M059J (cell line): ENCODE results near the gene LRRC7. TPM values are rescaled to one million over a fixed set of nuclear protein-coding genes. Genes with fewer than 3 reads are reported as not detected.

Experiments
- DNase-seq: peaks from one replicate; pipeline ENCODE4 v3.0.0-alpha.2; 2012; ENCODE audit warnings: low read depth
- total RNA-seq: library from RNA; depleted of rRNA; stranded (reverse); fragments of >200 nt; shearing (Covaris generic); gene quantifications from 2 replicates; pipeline ENCODE4 v1.2.3, GENCODE V29; 2014

Gene LRRC7
- total RNA-seq, 1 experiment from 2014 or later: 0.49 TPM

DNA sequence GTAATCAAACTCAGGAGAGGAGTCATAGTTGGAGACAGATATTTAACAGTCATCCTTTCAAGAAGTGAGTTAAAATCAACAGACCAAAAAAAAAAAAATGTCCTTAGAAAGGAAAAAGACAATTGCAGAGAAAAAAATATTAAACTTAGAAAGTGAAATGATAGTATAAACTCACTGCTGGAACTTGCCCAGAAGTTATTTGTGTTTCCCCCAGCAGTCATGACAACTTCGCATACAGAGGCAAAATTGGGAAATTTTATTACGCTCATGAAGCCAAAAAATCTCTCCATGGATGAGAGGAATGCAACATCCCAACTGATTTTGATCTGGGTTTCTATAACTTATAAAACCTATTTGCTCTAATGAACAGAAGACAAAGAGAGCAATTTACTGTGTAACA, 198.2 kb downstream of the LRRC7 start:
- no peak for DNase-seq

DNA sequence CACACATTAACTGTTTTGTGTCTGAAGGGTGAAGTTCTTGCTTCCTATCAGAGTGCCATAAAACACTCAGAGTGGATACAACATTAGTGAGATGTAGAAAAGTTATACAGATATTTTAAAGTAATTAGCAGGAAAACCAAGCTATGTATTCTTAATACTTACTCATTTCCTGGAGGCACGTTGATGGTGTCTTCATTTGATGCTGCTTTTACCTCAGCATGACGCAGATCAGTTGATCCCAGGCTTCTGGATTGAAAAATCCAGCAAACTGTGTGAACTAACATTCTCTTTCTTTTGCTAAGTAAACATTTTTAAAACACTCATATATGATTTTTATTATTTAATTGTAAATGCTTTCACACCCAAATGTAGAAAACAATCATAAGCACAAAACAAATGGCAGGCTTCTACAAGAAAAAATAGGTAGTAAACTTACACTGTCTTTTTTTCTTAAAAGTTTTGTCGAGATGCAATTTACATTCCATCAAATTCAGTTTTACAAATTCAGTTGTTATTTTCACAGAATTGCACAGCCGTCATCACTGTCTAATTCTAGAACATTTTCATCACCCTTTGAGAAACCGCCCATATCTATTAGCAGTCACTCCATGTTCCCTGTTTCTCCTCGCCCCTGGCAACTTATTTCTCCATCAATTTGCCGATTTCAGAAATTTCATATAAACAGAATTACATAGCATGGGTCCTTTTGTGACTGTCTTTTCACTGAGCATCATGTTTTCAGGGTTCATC, 198.9 kb downstream of the LRRC7 start:
- peak; percentile 4 for DNase-seq

DNA sequence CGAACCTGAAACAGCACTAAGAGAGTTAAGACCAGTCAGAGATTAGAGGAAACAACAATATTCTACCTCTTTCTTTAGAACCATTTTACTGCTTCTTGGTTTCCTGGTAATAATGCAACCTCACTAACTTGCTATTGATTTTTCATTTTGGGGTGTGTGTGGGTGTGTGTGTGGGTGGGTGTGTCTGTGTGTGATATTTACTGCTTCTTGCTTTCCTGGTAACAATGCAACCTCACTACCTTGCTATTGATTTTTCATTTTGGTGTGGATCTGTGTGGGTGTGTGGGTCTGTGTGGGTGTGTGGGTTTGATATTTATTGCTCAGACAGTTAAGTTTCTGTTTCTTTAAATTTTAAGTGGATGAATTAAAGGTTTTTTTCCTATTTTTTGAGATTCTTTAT, 208.8 kb downstream of the LRRC7 start:
- no peak for DNase-seq

DNA sequence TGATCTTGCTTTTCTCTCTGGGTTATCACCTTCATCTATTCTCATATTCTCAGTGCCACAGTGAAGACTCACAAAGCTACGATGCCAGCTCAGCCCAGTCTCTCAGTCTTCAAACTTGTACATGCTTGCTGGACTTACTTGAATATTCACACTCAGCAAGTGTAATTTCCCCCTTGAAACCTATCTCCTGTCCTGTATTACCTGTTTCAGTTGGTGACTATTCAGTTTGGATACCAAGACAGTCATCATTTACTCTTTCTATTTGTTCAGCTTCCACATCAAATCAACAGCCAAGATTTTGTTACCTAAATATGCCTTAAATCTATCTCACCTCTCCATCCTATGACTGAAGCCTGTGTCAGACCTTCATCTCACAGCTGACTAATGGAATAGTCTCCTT, 209.7 kb downstream of the LRRC7 start:
- no peak for DNase-seq

DNA sequence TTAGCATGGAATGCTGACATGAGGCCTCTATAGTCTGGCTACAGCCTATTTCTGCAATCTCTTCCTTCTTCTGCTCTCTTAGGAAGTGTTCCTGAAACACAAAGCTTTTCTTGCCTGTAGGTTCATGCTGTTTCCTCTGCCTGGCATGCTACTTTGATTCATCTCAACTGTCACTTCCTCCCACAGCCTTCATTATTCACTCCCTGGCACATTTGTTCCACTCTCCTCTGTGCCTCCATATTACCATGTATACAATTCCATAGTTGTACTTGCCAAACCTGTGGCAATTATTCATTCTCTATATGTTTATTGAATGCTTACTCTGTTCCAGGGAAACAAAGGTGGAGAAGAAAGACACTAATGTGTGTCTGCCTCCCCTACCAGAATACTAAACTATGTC, 210.2 kb downstream of the LRRC7 start:
- DNase-seq: no peak

DNA sequence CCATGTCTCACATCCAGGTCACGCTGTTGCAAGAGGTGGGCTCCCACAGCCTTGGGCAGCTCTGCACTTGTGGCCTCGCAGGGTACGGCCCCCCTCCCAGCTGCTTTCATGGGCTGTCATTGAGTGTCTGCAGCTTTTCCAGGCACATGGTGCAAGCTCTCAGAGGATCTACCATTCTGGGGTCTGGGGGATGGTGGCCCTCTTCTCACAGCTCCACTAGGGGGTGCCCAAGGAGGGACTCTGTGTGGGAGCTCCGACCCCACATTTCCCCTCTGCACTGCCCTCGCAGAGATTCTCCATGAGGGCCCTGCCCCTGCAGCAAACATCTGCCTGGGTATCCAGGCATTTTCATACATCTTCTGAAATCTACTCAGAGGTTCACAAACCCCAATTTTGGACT, 219.4 kb downstream of the LRRC7 start:
- DNase-seq: no peak

DNA sequence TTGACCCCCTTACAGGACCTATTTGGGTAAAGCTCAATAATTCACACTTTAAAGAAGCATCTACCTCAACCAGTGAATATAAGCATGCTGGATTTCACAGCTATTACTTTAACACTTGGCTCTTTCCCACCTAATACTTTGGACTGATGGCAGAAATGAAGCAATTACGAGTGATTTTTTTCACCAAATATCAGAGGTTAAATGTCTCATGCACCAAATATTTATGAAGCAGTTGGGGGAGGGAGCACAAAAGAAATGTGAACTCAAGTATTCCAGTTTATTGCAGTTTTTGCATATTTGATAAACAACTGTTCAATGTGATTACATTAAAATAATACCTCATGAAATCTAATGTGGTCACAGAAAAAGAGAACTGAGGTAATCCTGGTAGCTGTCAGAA, 223.6 kb downstream of the LRRC7 start:
- DNase-seq: peak; percentile 27

DNA sequence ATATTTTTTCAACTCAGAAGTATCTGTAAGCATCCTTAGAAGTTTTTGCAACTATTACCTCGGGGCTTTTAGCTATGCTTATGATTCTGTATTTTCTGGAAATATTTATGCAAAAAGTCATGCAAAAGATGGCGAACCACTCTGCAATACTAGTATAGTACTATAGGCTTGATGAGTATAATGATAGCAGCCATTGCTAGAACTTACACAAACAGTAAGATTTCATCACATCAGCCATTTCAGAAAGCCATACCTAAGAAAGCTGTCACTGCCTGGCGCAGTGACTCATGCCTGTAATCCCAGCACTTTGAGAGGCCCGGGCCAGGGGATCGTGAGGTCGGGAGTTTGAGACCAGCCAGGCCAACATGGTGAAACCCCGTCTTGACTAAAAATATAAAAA, 227.1 kb downstream of the LRRC7 start:
- DNase-seq: peak; percentile 19

DNA sequence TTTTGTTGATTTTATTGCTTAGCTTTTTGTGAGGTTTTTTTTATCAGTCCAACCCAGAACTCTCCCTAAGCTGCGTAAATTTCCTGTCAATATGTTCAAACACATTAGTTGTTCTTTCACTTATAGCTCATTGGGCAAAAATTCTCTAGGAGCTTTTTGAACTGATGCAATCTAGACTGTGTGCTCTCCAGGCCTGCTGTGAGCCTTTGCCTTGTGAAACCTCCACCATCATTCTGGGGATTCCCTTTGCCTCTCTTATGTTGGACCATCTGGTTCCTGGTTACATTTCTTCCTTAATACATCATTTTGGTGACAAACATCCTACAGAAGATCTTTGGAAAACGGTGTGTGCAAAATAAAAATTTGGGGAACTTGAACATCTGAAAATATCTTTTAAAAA, 247.2 kb downstream of the LRRC7 start:
- no peak for DNase-seq

DNA sequence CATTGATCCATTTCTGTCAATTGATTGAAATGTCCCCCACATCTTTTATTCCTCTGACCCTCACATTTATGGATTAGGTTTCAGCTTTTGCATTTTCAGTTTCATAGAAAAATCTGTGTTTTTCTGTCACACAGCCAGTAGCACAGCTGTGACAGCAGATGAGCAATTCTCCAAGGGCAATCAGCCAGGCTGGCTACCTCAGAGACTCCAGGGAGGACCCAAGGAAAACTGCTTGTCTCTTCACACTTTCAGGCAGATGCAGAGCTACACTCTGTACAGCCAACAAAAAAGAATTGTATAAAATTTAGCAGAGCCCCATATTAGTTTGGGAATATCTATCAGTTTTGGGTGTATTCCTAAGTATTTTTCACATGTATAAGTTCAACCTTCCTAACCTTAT, 257.2 kb downstream of the LRRC7 start:
- DNase-seq: peak; percentile 11

DNA sequence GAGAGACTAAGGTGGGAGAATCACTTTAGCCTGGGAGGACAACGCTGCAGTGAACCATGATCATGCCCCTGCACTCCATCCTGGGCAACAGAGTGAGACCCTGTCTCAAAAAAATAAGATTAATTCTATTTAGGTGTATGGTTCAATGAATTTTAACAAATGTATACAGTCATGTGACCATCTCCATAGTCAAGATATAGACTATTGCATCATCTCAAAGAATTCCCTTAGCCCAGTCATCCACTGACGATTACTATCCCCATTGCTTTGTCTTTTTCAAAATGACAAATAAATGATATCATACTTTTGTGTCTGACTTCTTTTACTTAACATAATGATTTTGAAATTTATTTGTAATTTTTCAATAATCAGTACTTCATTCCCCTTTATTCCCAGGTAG, 260.0 kb downstream of the LRRC7 start:
- DNase-seq: no peak

DNA sequence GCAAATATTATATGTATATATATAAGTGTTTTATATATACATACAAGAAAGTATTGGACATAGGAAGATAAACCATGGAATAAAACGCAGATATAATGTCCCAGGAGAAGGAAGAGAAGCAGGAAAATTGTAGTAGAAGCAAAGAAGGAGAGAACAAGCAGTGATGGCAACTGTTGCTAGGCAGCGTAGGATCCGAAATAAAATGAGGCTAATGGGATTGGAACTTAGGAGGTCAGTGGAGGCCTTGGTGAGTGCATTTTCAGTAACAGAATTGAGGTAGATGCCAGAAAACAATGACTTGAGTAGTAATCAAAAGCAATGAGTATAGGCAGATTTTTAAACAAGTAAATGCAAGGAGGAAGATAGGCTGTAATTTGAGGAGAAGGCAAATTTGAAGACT, 265.8 kb downstream of the LRRC7 start:
- DNase-seq: no peak

DNA sequence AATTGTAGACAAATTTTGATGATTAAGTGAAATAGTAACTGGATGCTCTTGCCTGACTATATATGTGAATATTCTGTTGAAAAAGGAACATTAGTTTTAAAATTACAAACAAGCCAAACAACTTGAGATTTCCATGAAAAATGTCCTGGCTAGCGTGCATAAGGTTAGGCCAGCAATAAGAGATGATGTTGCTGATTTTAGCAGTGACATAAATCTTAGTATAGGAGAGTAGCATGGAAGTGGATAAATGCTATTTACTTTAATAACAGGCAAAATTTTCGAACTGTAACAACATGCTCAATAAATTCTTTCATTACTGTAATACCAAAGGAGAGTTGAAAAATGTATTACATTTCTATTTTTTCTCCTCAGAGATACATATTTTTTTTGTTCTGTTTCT, 266.6 kb downstream of the LRRC7 start:
- DNase-seq: no peak

DNA sequence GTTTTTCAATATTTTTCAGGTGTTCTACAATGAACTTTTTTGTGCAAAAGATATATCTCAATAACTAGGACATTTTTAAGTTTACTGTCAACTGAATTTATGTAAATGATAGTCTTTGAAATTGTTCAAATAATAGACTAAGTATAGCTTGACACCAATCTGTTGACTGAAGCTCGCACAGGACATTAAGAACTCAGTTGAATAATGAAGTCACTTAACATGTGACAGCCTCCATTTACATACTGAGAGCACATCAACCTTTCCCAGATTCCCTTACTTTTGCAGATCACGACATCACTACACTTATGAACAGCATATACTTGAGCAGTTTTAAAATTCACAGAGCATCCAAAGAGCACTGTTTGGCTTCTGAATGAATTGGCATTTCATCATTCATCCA, 268.2 kb downstream of the LRRC7 start:
- DNase-seq: no peak

DNA sequence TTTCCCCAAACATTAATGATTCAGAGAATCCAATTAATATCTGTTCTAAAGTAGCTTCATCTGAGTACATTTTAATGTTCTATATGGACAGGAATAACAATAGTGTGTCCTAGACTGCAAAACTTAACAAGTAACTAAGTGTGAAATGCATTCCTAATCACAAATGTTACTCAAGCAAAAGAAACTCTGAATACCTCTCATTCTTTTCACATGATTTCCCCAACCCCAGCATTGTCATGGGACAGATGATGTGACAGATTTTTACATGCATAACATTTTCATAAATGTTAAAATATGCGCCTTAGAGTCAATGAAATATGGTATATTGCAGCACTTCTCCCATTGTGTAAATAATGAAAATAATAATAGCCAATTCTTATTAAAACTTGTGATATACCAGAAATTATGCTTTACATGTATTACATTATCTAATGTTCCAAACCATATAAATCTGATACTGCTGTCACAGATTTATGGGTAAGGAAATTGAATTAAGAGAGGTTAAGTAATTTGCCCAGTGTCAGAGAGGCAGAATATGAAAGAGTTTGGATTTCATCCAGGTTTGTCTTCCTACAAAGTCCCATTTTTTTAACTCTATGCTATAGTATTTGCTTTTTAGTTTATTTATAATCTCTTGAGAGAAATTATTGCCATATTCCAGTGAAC, 269.4 kb downstream of the LRRC7 start:
- DNase-seq: no peak

DNA sequence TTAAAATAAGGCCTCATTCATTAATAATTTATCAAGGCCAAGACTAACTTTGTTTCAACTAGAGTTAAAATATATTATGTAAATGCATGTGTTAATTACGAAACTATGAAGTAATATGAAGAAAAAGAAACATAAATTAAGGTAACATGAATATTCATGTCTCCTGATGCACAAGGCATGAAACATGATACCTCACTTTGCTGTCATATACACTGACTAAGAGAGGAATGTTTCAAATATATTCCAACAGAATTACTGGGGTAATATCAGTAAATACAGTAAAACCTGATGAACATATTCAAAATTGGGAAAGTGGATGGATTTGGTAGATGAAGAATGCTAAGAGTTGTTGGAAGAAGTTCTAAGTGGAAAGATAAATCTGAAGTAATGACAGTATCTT, 274.6 kb downstream of the LRRC7 start:
- no peak for DNase-seq

DNA sequence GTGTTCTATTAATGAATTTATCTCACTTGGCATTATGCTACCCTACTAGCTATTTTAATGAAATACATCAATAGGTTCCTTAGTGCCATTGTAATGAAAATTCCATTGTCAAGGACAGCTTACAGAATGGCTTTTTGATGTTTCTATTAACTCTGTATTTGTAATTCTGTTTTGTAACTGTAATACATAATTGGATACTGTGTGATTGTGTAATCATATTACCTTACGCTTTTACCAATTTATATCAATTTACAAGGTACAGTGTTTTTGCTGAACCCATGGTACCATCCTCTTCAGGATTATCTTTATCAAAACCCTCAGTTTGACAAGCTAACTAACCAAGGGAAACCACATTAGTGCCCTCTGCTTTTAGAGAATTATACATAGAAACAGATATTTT, 277.9 kb downstream of the LRRC7 start:
- no peak for DNase-seq

DNA sequence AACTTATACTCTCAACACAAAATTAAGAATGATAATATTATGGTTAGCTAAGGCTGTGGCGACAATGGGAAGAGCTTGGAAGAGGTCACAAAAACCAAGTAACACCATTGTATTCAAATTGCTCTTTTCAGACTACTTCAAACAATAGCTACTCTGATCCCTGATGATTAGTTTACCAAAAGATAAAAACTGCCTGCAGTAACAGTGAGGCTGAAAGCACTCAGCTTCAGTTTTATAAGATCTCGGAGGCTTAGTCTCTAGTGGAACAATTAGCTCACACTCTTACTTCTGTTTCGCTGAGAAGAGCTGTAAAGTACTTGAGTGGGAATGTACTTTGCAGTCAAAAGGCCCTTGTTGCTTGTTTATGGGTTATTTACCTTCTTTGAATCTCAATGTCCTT, 278.5 kb downstream of the LRRC7 start:
- DNase-seq: no peak

DNA sequence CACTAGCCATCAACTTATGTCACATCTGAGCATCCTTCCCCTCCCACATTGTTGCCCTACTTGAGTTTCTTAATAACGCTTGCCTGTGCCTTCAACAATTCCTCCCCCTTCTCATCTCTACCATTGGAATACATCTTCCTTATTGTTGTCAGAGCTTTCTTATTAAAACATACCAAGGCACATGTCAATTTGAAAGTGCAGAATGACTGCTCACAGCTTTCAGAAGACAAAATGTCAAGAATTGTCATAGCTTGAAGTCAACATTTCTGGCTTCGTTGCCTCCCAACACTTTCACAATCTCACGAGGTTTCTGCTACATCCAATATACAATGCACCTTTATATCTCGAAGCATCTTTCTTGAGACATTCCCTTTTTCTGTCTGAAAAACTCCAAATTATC, 279.9 kb downstream of the LRRC7 start:
- no peak for DNase-seq

DNA sequence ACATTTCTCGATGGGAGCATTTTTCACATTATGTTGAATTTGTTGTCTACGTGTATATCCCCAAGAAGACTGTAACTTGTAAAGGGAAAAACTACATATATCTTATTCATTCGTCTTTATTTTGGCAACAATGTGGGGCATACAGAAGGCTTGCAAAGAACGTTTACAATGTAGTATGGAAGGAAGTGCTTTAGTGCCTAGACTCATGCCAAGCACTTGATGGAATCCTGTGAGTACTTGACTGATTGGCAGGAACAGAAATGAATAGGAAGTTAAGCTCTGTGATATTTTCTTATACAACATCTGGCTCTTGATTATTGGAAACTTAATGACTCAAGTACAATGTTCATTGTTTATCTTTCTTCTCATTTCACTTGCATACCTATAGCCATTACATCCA, 284.4 kb downstream of the LRRC7 start:
- no peak for DNase-seq

DNA sequence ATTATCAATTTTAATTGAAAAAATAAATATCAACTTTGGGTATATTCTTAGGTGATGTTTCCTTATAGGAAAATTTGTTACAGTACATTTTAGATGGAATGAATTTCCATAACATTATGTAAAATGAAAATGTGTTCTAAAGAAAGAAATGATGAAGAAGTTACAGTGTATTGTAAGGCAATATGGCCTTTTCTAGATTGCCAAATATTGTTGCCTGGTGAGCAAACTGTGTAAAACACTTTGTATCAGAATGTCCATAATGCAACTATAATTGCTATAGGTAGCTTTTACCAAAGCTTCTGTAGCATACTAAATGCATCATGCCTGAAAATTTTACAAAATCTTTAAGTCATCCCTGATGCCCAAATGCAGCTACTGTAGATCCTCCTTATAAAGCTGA, 285.0 kb downstream of the LRRC7 start:
- no peak for DNase-seq

DNA sequence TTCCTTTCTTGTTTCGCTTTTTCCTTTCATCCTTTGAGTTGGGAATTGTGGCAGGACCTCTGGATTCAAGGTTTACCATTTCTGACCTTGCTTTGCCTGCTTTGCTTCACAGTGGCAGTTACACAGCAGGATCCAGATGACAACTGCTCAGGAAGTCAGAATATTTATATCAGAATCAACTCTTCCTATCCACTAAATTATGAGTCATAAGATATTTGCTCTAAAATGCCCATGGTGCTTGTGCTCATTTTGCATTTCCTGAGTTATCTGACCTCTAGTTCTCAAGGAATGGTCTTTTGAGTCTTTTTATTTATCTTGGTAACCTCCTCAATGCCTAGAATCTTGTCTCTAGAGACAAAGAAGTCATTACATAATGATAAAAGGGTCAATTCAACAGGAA, 290.8 kb downstream of the LRRC7 start:
- peak; percentile 9 for DNase-seq

DNA sequence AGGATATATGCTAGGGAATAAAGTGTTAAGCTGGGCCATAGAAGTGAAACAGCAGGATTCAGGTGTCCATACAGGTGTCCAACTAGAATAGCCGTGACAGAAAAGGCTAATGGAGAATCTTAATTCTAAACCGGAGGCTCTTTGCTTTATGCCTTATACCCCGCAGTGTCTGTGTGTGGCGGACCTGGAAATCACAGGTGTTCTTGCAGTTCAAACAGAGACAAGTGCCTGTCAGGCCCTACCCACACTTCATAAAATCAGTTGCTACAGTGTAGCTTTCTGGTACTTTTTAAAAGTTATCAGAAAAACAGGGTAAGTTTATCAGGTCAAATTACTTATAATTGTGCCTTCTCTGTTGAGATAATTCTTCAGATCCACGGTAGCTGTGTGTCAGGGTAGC, 293.9 kb downstream of the LRRC7 start:
- no peak for DNase-seq

DNA sequence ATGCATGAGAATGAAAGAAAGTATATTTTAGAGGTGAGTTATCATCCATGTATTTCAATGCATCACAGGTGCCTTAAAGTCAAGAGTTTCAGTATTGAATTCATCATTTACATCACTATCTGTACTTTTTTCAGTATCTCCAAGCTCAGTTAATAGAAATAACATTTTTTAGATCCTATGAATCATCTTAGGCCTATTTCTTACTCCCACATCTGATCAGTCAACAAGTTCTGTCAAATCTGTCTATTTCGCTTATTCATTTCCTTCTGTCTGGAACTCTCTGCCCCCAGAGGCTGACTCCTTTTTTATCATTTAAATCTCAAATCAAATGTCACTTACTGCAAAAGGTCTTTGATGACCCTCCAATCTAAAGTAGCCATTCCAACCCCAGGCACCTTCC, 295.2 kb downstream of the LRRC7 start:
- no peak for DNase-seq
